Heart right ventricle (tissue), 16 donors: Measurements from ENCODE around the gene NCAPH2. TPM values are rescaled to one million over a fixed set of nuclear protein-coding genes. Genes with fewer than 3 reads are reported as not detected.

Experiments used
- ATAC-seq, 8 donors: fragments of 200-7000 bp; cut with Tn5 transposase; one replicate each; pipeline ENCODE4 v1.9.1; 2020; ENCODE audit warnings: mild to moderate bottlenecking in 8 of 8, moderate library complexity in 8 of 8, moderate number of reproducible peaks in 1 of 8
- DNase-seq, 2 donors: peaks; one replicate each; pipeline ENCODE4 v3.0.0-alpha.2; 2020
- H3K27ac ChIP-seq, 10 donors: fragments of 200-600 bp; sonication (generic) in 2 of 10; one replicate each; pipeline versions ENCODE4 v1.5.0 to v1.8.0; 2020 to 2022; ENCODE audit warnings: mild to moderate bottlenecking in 3 of 10
- H3K27me3 ChIP-seq, 7 donors: fragments of 200-600 bp; one replicate each; pipeline ENCODE4 v1.8.0; 2021 to 2022; ENCODE audit warnings: mild to moderate bottlenecking in 2 of 7
- H3K36me3 ChIP-seq, 9 donors: fragments of 200-600 bp; sonication (generic) in 1 of 9; one replicate each; pipeline versions ENCODE4 v1.5.0 to v1.8.0; 2020 to 2022; ENCODE audit warnings: mild to moderate bottlenecking in 2 of 9
- H3K4me1 ChIP-seq, 9 donors: fragments of 200-600 bp; sonication (generic) in 1 of 9; one replicate each; pipeline versions ENCODE4 v1.5.0 to v1.8.0; 2020 to 2022; ENCODE audit warnings: mild to moderate bottlenecking in 4 of 9
- H3K4me3 ChIP-seq, 10 donors: fragments of 200-600 bp; sonication (generic) in 2 of 10; one replicate each; pipeline versions ENCODE4 v1.5.0 to v1.8.0; 2020 to 2022; ENCODE audit warnings: mild to moderate bottlenecking in 7 of 10, moderate library complexity in 2 of 10
- H3K9me3 ChIP-seq, 11 donors: fragments of 200-600 bp in 10 of 11; sonication (generic) in 2 of 11; one replicate each; pipeline versions ENCODE4 v1.5.0 to v1.8.0; 2013 to 2022; ENCODE audit warnings: mild to moderate bottlenecking in 2 of 11, control low read depth in 1 of 11, moderate library complexity in 1 of 11
- CTCF ChIP-seq, 9 donors: fragments of 200-600 bp; sonication (generic) in 2 of 9; IDR thresholded peaks; one replicate each; pipeline versions ENCODE4 v1.5.0 to v1.8.0; 2021 to 2022; ENCODE audit warnings: antibody characterized with exemption in 9 of 9, mild to moderate bottlenecking in 5 of 9, moderate library complexity in 1 of 9
- WGBS, 2 donors: extraction: QIAGEN DNeasy Blood & Tissue Kit; methylation state at CpG; one replicate each; pipeline ENCODE4 v1.1.7; 2013; ENCODE audit warnings: inconsistent platforms in 1 of 2; 5-methylcytosine and 5-hydroxymethylcytosine counted together
- intact Hi-C, 10 donors: fragments of 100-400 bp; cut with DNase I; formaldehyde crosslinking; loops; one replicate each; pipeline versions ENCODE4 v1.11.1 to v1.14.2; 2022
- polyA plus RNA-seq, 2 donors: library from polyadenylated mRNA; stranded (reverse); fragments of 200-250 nt; gene quantifications; one replicate each; pipeline ENCODE4 v1.2.3, GENCODE V29; 2013
- total RNA-seq, 10 donors: library from RNA; stranded (reverse); fragmentation: NEBNext Ultra II Directional in 3 of 10; extraction: Animal tissue kit (Norgen Biotek cat#: 25700) in 3 of 10; gene quantifications; one replicate each; pipeline versions ENCODE4 v1.2.1 to v1.2.4, GENCODE V29; 2021 to 2023
- donor health status: Arrhythmogenic right ventricular cardiomyopathy.
- donor health status: ischemic (EF 13 %, LVEDD 7.1; RV severe dilation, severe dysfunction).
- donor health status: healthy with polysubstance abuse.
- donor health status: DM: no; HTN: yes; CAD: no.
- donor health status: DM: no; HTN: no; CAD: no.
- donor health status: ischemic (EF 25% LVEDD 6.9; RV normal size, moderate dysfunction).
- donor health status: ischemic (EF 25% LVEDD 5.7; RV mildly dilated, moderate dysfunction).
- donor health status: healthy.
- donor health status: DM: yes; HTN: yes; CAD: no.
- donor health status: Ischemic cardiomyopathy.
- donor health status: ischemic (EF 35%, LVEDD 5.7; RV mildly dilated, moderate dysfunction).
- donor health status: nonischemic (EF 11% LVEDD 7.7; RV severe dilation, severe dysfunction).
- donor health status: DM: yes; HTN: yes; CAD: no.
- donor health status: PGD.
- donor health status: ischemic (EF 29% LVEDD 5.4; RV normal size, mild dysfunction).
- donor health status: nonischemic (EF 23%, LVEDD 6.1; RV moderate dilation, normal function).

The NCAPH2 gene
- total and polyA plus RNA-seq, 12 donors = 21.7 to 54.8 (median 27.8) TPM

GRCh38 chr22:50500452-50500851 is 7.6 kb upstream of the NCAPH2 start:
- Histone ChIP-seq H3K4me1 (peaks cover 0 to 8% (median 0%) of the 10 kb centered on the region in 9 donors), H3K27me3 (peaks cover 0 to 10% (median 0%) of the 10 kb centered on the region in 7 donors), H3K4me3 (no peak overlapping the region), H3K36me3 (peaks cover 0 to 34% (median 14%) of the 10 kb centered on the region in 9 donors), H3K27ac (no peak overlapping the region), H3K9me3 (no peaks in the 10 kb centered on the region)
- DNase-seq = no peak
- intact Hi-C loops = loop anchor here in 4 of 10 donors (10.0 kb wide), 1 partner anchor 256 kb away; the partner anchor contains the start of gene TUBGCP6 (in 4 of the 4)
- TF ChIP-seq CTCF (IDR thresholded peaks at IDR 0.05) = no peak
- 87 to 93% methylated on average over 12 of the region's 12 CpGs for WGBS, 2 donors
- no peak for ATAC-seq

GRCh38 chr22:50502096-50502495 is 5.9 kb upstream of the NCAPH2 start:
- H3K27me3 ChIP-seq = peaks cover 0 to 9% (median 0%) of the 10 kb centered on the region in 7 donors
- H3K27ac ChIP-seq = no peak overlapping the region
- ATAC-seq (no peak), DNase-seq (no peak)
- H3K36me3 ChIP-seq = peaks cover 3 to 42% (median 18%) of the 10 kb centered on the region in 9 donors
- 84 to 91% methylated on average over 6 of the region's 6 CpGs for WGBS, 2 donors
- no peak for TF ChIP-seq CTCF (IDR thresholded peaks at IDR 0.05)
- intact Hi-C loops = loop anchor here in 4 of 10 donors (10.0 kb wide), 1 partner anchor 257 kb away; the partner anchor contains the start of gene TUBGCP6 (in 4 of the 4)
- no peaks in the 10 kb centered on the region for H3K9me3 ChIP-seq
- H3K4me1 ChIP-seq = peaks cover 9 to 24% (median 13%) of the 10 kb centered on the region in 9 donors
- H3K4me3 ChIP-seq = no peak overlapping the region

- TF ChIP-seq CTCF (IDR thresholded peaks at IDR 0.05) = no peak
- peaks cover 3 to 42% (median 18%) of the 10 kb centered on the region in 9 donors for H3K36me3 ChIP-seq
- DNase-seq = no peak
- H3K4me1 ChIP-seq = peaks cover 9 to 24% (median 14%) of the 10 kb centered on the region in 9 donors
- H3K9me3 ChIP-seq = no peaks in the 10 kb centered on the region
- WGBS, 2 donors = 88 to 90% methylated on average over 24 of the region's 24 CpGs
- no peak overlapping the region for H3K27ac ChIP-seq
- ATAC-seq = no peak
- H3K4me3 ChIP-seq = no peak overlapping the region
- intact Hi-C loops = loop anchor here in 4 of 10 donors (10.0 kb wide), 1 partner anchor 258 kb away; the partner anchor contains the start of gene TUBGCP6 (in 4 of the 4)
- H3K27me3 ChIP-seq = peaks cover 0 to 2% (median 0%) of the 10 kb centered on the region in 7 donors
Observed at GRCh38 chr22:50502628-50503474, 5.2 kb upstream of the NCAPH2 start.

GRCh38 chr22:50503475-50504145 is 4.4 kb upstream of the NCAPH2 start:
- H3K4me1 ChIP-seq = peaks cover 9 to 23% (median 17%) of the 10 kb centered on the region in 9 donors
- no peaks in the 10 kb centered on the region for H3K27me3 ChIP-seq
- H3K4me3 ChIP-seq = no peak overlapping the region
- peak in 1 of 9 donors; percentile 7 for TF ChIP-seq CTCF (IDR thresholded peaks at IDR 0.05)
- no peak for ATAC-seq
- H3K9me3 ChIP-seq = no peaks in the 10 kb centered on the region
- H3K36me3 ChIP-seq = peaks cover 3 to 42% (median 18%) of the 10 kb centered on the region in 9 donors
- no peak overlapping the region for H3K27ac ChIP-seq
- no peak for DNase-seq
- WGBS, 2 donors = 87 to 91% methylated on average over 22 to 25 of the region's 26 CpGs
- intact Hi-C loops = loop anchor here in 4 of 10 donors (10.0 kb wide), 1 partner anchor 259 kb away; the partner anchor contains the start of gene TUBGCP6 (in 4 of the 4)
